Tibial nerve (tissue), 4 donors: ENCODE results near the gene RGS3. TPM values are rescaled to one million over a fixed set of nuclear protein-coding genes. Genes with fewer than 3 reads are reported as not detected.

Experiments
- DNase-seq, 2 donors: peaks; one replicate each; pipeline ENCODE4 v3.0.0-alpha.2; 2019; ENCODE audit warnings: low spot score in 2 of 2
- H3K27ac ChIP-seq, 4 donors: fragments of 200-600 bp; sonication (generic) in 3 of 4; one replicate each; pipeline ENCODE4 v1.5.1; 2017 to 2019; ENCODE audit warnings: mild to moderate bottlenecking in 1 of 4
- H3K27me3 ChIP-seq, 2 donors: fragments of 200-600 bp; sonication (generic) in 1 of 2; one replicate each; pipeline versions ENCODE4 v1.5.1 to v1.6.0; 2017 to 2019
- H3K36me3 ChIP-seq, 3 donors: fragments of 200-600 bp; sonication (generic); one replicate each; pipeline ENCODE4 v1.5.1; 2018 to 2019
- H3K4me1 ChIP-seq, 4 donors: fragments of 200-600 bp; sonication (generic) in 3 of 4; one replicate each; pipeline ENCODE4 v1.5.1; 2017 to 2019
- H3K4me3 ChIP-seq, 4 donors: fragments of 200-600 bp; sonication (generic) in 3 of 4; one replicate each; pipeline ENCODE4 v1.5.1; 2017 to 2019; ENCODE audit warnings: mild to moderate bottlenecking in 1 of 4, moderate library complexity in 1 of 4
- H3K9me3 ChIP-seq, 4 donors: fragments of 200-600 bp; sonication (generic) in 3 of 4; one replicate each; pipeline ENCODE4 v1.5.1; 2017 to 2019
- CTCF ChIP-seq, 5 experiments: fragments of 200-600 bp in 3 of 5; fragments of 450-650 bp in 2 of 5; sonication (generic) in 3 of 5; IDR thresholded peaks; one replicate each; pipeline ENCODE4 v1.5.1; 2016 to 2019; ENCODE audit warnings: antibody characterized with exemption in 5 of 5, mild to moderate bottlenecking in 3 of 5, moderate library complexity in 2 of 5
- EP300 ChIP-seq, 2 donors: sonication (generic); formaldehyde crosslinking; IDR thresholded peaks; one replicate each; pipeline ENCODE4 v1.6.1; 2017; ENCODE audit warnings: antibody characterized with exemption in 2 of 2, mild to moderate bottlenecking in 1 of 2
- POLR2A ChIP-seq, 2 donors: fragments of 450-650 bp; IDR thresholded peaks; one replicate each; pipeline ENCODE4 v1.6.1; 2017; ENCODE audit warnings: antibody characterized with exemption in 2 of 2, mild to moderate bottlenecking in 2 of 2, moderate library complexity in 2 of 2
- WGBS, 2 donors: methylation state at CpG; one replicate each; pipeline ENCODE4 v1.1.5; 2018; 5-methylcytosine and 5-hydroxymethylcytosine counted together
- total RNA-seq, 4 donors: library from RNA; depleted of rRNA; stranded (reverse); fragments of >200 nt; gene quantifications; one replicate each; pipeline ENCODE4 v1.1.0, GENCODE V29; 2016

Gene RGS3
- total RNA-seq, 4 donors from 2014 or later: 18.0 to 45.9 (median 35.2) TPM

- 55 to 59% methylated on average over 8 of the region's 8 CpGs for WGBS, 2 donors
- DNase-seq: no peak
Measured at GRCh38 chr9:113631871-113632665, 168.5 kb downstream of the RGS3 start.

GRCh38 chr9:113632776-113633590, 169.5 kb downstream of the RGS3 start:
- 75 to 78% methylated on average over 15 of the region's 15 CpGs for WGBS, 2 donors
- H3K4me3 ChIP-seq: no peak overlapping the region
- no peaks in the 10 kb centered on the region for H3K27me3 ChIP-seq
- no peaks in the 10 kb centered on the region for H3K36me3 ChIP-seq
- H3K9me3 ChIP-seq: no peaks in the 10 kb centered on the region
- no peak overlapping the region for H3K27ac ChIP-seq
- TF ChIP-seq CTCF (IDR thresholded peaks at IDR 0.05) (no peak), POLR2A (IDR thresholded peaks at IDR 0.05) (no peak), EP300 (IDR thresholded peaks at IDR 0.05) (no peak)
- H3K4me1 ChIP-seq: peaks cover 0 to 24% (median 0%) of the 10 kb centered on the region in 4 donors
- no peak for DNase-seq

More at GRCh38 chr9:113631871-113632665, 168.5 kb downstream of the RGS3 start:
- Histone ChIP-seq H3K36me3 (no peaks in the 10 kb centered on the region), H3K27ac (no peak overlapping the region), H3K4me1 (peaks cover 0 to 27% (median 0%) of the 10 kb centered on the region in 4 donors), H3K9me3 (no peaks in the 10 kb centered on the region), H3K4me3 (no peak overlapping the region), H3K27me3 (no peaks in the 10 kb centered on the region)
- TF ChIP-seq EP300 (IDR thresholded peaks at IDR 0.05) (no peak), POLR2A (IDR thresholded peaks at IDR 0.05) (no peak)

DNA sequence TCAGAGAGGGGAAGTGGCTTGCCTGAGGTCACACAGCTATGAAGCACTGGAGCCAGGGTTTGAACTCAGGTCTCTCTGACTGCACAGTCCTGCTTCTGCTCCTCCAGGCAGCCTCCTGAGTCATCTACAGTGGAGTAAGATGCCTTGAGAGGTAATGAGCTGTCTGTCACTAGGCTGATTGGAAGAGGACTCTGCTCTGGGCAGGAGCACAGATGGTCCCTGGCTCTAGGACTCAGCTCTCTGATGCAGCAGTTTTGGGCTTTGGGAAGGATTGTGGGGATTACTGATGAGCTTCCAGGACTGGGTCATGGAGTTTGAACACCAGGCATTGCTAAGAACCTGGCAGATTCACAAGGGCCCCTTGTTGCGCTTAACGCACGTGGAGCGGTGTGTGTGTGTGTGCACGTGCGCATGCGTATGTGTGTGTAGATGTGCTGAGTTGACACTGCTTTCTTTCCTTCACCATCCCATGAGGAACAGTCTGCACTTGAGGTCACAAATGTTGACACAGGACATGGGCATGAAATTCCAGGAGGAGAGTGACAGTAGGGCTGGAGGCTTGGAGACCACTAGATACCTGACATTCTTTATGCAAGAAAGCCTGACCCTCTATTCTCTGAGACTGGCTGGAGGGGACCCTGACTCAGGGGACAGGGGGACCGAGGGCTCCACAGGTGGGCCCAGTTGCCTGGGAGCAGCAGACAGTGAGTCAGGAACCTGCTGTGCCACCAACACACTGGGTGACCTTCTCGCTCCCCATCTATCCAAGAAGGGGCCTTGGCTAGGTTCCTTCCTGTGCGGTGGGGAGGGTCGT, 170.5 kb downstream of the RGS3 start:
- Histone ChIP-seq H3K4me1 (peaks cover 0 to 24% (median 0%) of the 10 kb centered on the region in 4 donors), H3K27ac (no peak overlapping the region), H3K36me3 (no peaks in the 10 kb centered on the region), H3K9me3 (no peaks in the 10 kb centered on the region), H3K27me3 (no peaks in the 10 kb centered on the region), H3K4me3 (no peak overlapping the region)
- WGBS, 2 donors: 81 to 86% methylated on average over 11 of the region's 11 CpGs
- TF ChIP-seq EP300 (IDR thresholded peaks at IDR 0.05) (no peak), POLR2A (IDR thresholded peaks at IDR 0.05) (no peak), CTCF (IDR thresholded peaks at IDR 0.05) (no peak)
- no peak for DNase-seq

- no peak for DNase-seq
- TF ChIP-seq CTCF (IDR thresholded peaks at IDR 0.05): no peak
- TF ChIP-seq POLR2A (IDR thresholded peaks at IDR 0.05): no peak
- TF ChIP-seq EP300 (IDR thresholded peaks at IDR 0.05): no peak
- peaks cover 0 to 24% (median 0%) of the 10 kb centered on the region in 4 donors for H3K4me1 ChIP-seq
- 59 to 69% methylated on average over 10 of the region's 10 CpGs for WGBS, 2 donors
- no peaks in the 10 kb centered on the region for H3K27me3 ChIP-seq
- no peak overlapping the region for H3K27ac ChIP-seq
- no peak overlapping the region for H3K4me3 ChIP-seq
- no peaks in the 10 kb centered on the region for H3K9me3 ChIP-seq
- no peaks in the 10 kb centered on the region for H3K36me3 ChIP-seq
Measured at GRCh38 chr9:113634596-113635515, 171.3 kb downstream of the RGS3 start.
